GM12878 (cell line): ENCODE measurements around the gene ANKAR. TPM values are rescaled to one million over a fixed set of nuclear protein-coding genes. Genes with fewer than 3 reads are reported as not detected.

Experiments used
- ATF7 ChIP-seq: fragments of 450-650 bp; IDR thresholded peaks from 2 replicates; pipeline ENCODE4 v1.6.1; 2016; ENCODE audit warnings: low read depth, mild to moderate bottlenecking
- CBFB ChIP-seq: IDR thresholded peaks from 2 replicates; pipeline ENCODE4 v1.6.1; 2016; ENCODE audit warnings: antibody characterized with exemption, low read depth
- CEBPB ChIP-seq, 2 experiments: fragments of 150-350 bp in 1 of 2; IDR thresholded peaks; 2 replicates each; pipeline ENCODE4 v1.6.1; 2012 to 2014; ENCODE audit warnings: low read depth in 2 of 2, low read length in 2 of 2, borderline replicate concordance in 1 of 2, inconsistent platforms in 1 of 2
- FOXK2 ChIP-seq: fragments of 450-650 bp; IDR thresholded peaks from 2 replicates; pipeline ENCODE4 v1.6.1; 2017; ENCODE audit warnings: mild to moderate bottlenecking, moderate library complexity
- GATAD2B ChIP-seq: fragments of 450-650 bp; conservative IDR thresholded peaks from 2 replicates; pipeline ENCODE4 v1.6.1; 2017; ENCODE audit warnings: low read depth, mild to moderate bottlenecking, moderate library complexity
- SP1 ChIP-seq: IDR thresholded peaks from one replicate; pipeline ENCODE4 v1.6.1; 2011; ENCODE audit warnings: low read depth, low read length
- ZNF217 ChIP-seq: fragments of 450-650 bp; IDR thresholded peaks from 2 replicates; pipeline ENCODE4 v1.6.1; 2017; ENCODE audit warnings: antibody characterized with exemption, mild to moderate bottlenecking
- ZZZ3 ChIP-seq: IDR thresholded peaks from 2 replicates; pipeline ENCODE4 v1.6.1; 2011; ENCODE audit warnings: low read depth; ENCODE audit not compliant: control insufficient read depth, insufficient read length
- polyA plus RNA-seq, 11 experiments: library from polyadenylated mRNA; depleted of rRNA in 4 of 11; unstranded in 6 of 11; stranded (reverse) in 5 of 11; fragments of >200 nt; fragmentation: Nextera tagmentation in 4 of 11; fragmentation: Illumina TruSeq in 1 of 11; extraction: Ambion mirVana in 4 of 11; extraction: Trizol in 1 of 11; gene quantifications; 1 replicate in 1 of 11; 2 replicates in 10 of 11; pipeline versions ENCODE4 v1.2.1 to v1.2.3, GENCODE V29; 2011 to 2016; ENCODE audit warnings: inconsistent platforms in 2 of 11, missing spikeins in 2 of 11, low read depth in 1 of 11
- total RNA-seq, 4 experiments: library from RNA; depleted of rRNA in 3 of 4; stranded (reverse); fragments of >200 nt in 3 of 4; fragmentation: Illumina TruSeq in 1 of 4; extraction: Trizol in 1 of 4; gene quantifications; 2 replicates each; pipeline versions ENCODE4 v1.2.1 to v1.2.3, GENCODE V29; 2013 to 2021
- TF ChIP-seq, protein P1 (sequence below): fragments of 450-650 bp; formaldehyde crosslinking; IDR thresholded peaks from 2 replicates; pipeline ENCODE4 v1.4.0; 2022; ENCODE audit warnings: mild to moderate bottlenecking, moderate library complexity
- TF ChIP-seq, protein P2 (sequence below): fragments of 150-350 bp; IDR thresholded peaks from 2 replicates; pipeline ENCODE4 v1.6.1; 2016; ENCODE audit warnings: low read depth, low read length
- TF ChIP-seq, protein P3 (sequence below): IDR thresholded peaks from 2 replicates; pipeline ENCODE4 v1.6.1; 2011; ENCODE audit warnings: low read depth, mild to moderate bottlenecking, low read length, moderate library complexity, borderline replicate concordance; ENCODE audit errors: extremely low read depth
- TF ChIP-seq, protein P4 (sequence below): IDR thresholded peaks from 2 replicates; pipeline ENCODE4 v1.6.1; 2011; ENCODE audit warnings: borderline replicate concordance, low read depth, mild to moderate bottlenecking, moderate library complexity, low read length; ENCODE audit not compliant: insufficient read depth, poor library complexity, severe bottlenecking
- TF ChIP-seq, protein P5 (sequence below): IDR thresholded peaks from 2 replicates; pipeline ENCODE4 v1.6.1; 2012; ENCODE audit warnings: improper control_type of control experiment, low read depth, low read length; ENCODE audit not compliant: insufficient replicate concordance

Gene ANKAR
- total and polyA plus RNA-seq, 10 of the 15 experiments (the other 5 are each of a cell fraction or from before 2014, with no cell fraction given): 1.3 to 4.2 (median 2.7) TPM

DNA sequence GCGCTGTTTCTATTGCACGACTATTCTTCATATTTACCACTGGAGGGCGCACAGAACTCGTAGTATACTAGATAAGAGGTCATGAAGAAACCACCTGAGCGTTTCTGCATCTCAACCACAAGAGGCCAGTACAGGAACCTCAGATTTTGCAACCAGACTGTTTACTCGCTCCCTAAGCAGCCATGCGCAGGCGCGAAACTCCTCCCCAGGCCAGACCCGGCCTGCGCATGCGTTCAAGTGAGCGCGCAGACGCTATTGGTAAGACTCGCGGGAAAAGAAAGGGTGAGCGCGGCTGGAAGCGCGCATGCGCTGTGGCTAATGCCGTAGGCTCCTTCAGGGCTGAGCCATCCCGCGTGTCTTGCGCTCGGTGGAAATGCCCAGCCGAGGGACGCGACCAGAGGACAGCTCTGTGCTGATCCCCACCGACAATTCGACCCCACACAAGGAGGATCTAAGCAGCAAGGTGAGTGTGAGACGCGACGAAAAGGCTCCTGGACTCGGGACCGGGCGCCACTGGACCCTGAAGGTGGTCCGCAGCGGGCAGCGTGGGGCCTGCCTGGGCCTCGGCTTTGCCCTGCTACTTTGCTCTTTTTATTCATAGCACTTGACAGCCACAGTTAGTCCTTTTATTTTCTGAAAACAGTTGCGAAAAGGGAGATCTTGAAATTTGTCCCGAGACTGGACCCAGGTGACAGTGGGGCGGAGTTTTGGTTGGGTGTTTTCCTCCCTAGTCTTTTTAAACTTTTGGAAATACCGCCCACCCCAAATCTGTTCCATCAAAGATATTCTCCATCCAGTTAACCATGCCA is 13.1 kb upstream of the ANKAR start, which contains the start of gene ASNSD1 (continued):
- TF ChIP-seq, protein P1, sequence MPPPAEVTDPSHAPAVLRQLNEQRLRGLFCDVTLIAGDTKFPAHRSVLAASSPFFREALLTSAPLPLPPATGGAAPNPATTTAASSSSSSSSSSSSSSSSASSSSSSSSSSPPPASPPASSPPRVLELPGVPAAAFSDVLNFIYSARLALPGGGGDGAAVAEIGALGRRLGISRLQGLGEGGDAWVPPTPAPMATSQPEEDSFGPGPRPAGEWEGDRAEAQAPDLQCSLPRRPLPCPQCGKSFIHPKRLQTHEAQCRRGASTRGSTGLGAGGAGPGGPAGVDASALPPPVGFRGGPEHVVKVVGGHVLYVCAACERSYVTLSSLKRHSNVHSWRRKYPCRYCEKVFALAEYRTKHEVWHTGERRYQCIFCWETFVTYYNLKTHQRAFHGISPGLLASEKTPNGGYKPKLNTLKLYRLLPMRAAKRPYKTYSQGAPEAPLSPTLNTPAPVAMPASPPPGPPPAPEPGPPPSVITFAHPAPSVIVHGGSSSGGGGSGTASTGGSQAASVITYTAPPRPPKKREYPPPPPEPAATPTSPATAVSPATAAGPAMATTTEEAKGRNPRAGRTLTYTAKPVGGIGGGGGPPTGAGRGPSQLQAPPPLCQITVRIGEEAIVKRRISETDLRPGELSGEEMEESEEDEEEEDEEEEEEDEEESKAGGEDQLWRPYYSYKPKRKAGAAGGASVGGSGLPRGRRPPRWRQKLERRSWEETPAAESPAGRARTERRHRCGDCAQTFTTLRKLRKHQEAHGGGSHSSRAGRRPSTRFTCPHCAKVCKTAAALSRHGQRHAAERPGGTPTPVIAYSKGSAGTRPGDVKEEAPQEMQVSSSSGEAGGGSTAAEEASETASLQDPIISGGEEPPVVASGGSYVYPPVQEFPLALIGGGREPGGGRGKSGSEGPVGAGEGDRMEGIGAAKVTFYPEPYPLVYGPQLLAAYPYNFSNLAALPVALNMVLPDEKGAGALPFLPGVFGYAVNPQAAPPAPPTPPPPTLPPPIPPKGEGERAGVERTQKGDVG (CRISPR knock-in tag): no peak
- TF ChIP-seq, protein P2, sequence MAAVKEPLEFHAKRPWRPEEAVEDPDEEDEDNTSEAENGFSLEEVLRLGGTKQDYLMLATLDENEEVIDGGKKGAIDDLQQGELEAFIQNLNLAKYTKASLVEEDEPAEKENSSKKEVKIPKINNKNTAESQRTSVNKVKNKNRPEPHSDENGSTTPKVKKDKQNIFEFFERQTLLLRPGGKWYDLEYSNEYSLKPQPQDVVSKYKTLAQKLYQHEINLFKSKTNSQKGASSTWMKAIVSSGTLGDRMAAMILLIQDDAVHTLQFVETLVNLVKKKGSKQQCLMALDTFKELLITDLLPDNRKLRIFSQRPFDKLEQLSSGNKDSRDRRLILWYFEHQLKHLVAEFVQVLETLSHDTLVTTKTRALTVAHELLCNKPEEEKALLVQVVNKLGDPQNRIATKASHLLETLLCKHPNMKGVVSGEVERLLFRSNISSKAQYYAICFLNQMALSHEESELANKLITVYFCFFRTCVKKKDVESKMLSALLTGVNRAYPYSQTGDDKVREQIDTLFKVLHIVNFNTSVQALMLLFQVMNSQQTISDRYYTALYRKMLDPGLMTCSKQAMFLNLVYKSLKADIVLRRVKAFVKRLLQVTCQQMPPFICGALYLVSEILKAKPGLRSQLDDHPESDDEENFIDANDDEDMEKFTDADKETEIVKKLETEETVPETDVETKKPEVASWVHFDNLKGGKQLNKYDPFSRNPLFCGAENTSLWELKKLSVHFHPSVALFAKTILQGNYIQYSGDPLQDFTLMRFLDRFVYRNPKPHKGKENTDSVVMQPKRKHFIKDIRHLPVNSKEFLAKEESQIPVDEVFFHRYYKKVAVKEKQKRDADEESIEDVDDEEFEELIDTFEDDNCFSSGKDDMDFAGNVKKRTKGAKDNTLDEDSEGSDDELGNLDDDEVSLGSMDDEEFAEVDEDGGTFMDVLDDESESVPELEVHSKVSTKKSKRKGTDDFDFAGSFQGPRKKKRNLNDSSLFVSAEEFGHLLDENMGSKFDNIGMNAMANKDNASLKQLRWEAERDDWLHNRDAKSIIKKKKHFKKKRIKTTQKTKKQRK: no peak
- TF ChIP-seq ZNF217 (no peak), ATF7 (no peak; the same call in 1 of the 2 replicates), CBFB (peak; percentile 65), FOXK2 (peak; percentile 66; the same call in 1 of the 2 replicates), GATAD2B (peak; percentile 76; the same call in 1 of the 2 replicates), SP1 (no peak), ZZZ3 (no peak), CEBPB (IDR thresholded peaks at IDR 0.05; ENCODE audit: borderline replicate concordance in 1 of 2, low read depth in 2 of 2, low read length in 2 of 2) (no peak)
- TF ChIP-seq, protein P3, sequence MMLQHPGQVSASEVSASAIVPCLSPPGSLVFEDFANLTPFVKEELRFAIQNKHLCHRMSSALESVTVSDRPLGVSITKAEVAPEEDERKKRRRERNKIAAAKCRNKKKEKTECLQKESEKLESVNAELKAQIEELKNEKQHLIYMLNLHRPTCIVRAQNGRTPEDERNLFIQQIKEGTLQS: 0 out of 2 replicates have a peak, but pooled peaks have one; percentile 31
- TF ChIP-seq, protein P4, sequence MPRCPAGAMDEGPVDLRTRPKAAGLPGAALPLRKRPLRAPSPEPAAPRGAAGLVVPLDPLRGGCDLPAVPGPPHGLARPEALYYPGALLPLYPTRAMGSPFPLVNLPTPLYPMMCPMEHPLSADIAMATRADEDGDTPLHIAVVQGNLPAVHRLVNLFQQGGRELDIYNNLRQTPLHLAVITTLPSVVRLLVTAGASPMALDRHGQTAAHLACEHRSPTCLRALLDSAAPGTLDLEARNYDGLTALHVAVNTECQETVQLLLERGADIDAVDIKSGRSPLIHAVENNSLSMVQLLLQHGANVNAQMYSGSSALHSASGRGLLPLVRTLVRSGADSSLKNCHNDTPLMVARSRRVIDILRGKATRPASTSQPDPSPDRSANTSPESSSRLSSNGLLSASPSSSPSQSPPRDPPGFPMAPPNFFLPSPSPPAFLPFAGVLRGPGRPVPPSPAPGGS: no peak
- TF ChIP-seq, protein P5, sequence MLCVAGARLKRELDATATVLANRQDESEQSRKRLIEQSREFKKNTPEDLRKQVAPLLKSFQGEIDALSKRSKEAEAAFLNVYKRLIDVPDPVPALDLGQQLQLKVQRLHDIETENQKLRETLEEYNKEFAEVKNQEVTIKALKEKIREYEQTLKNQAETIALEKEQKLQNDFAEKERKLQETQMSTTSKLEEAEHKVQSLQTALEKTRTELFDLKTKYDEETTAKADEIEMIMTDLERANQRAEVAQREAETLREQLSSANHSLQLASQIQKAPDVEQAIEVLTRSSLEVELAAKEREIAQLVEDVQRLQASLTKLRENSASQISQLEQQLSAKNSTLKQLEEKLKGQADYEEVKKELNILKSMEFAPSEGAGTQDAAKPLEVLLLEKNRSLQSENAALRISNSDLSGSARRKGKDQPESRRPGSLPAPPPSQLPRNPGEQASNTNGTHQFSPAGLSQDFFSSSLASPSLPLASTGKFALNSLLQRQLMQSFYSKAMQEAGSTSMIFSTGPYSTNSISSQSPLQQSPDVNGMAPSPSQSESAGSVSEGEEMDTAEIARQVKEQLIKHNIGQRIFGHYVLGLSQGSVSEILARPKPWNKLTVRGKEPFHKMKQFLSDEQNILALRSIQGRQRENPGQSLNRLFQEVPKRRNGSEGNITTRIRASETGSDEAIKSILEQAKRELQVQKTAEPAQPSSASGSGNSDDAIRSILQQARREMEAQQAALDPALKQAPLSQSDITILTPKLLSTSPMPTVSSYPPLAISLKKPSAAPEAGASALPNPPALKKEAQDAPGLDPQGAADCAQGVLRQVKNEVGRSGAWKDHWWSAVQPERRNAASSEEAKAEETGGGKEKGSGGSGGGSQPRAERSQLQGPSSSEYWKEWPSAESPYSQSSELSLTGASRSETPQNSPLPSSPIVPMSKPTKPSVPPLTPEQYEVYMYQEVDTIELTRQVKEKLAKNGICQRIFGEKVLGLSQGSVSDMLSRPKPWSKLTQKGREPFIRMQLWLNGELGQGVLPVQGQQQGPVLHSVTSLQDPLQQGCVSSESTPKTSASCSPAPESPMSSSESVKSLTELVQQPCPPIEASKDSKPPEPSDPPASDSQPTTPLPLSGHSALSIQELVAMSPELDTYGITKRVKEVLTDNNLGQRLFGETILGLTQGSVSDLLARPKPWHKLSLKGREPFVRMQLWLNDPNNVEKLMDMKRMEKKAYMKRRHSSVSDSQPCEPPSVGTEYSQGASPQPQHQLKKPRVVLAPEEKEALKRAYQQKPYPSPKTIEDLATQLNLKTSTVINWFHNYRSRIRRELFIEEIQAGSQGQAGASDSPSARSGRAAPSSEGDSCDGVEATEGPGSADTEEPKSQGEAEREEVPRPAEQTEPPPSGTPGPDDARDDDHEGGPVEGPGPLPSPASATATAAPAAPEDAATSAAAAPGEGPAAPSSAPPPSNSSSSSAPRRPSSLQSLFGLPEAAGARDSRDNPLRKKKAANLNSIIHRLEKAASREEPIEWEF: no peak
